SK-N-SH treated with all-trans-retinoic acid at 6 μM for 48 hours (cell line): ENCODE results near the gene PSMB7.

Experiments used
- ATAC-seq: fragments of 200-7000 bp; cut with Tn5 transposase; 3 replicates; pipeline ENCODE4 v1.9.1; 2020; ENCODE audit warnings: mild to moderate bottlenecking, moderate library complexity
- ARNTL ChIP-seq: fragments of 450-650 bp; formaldehyde crosslinking; IDR thresholded peaks from 2 replicates; pipeline ENCODE4 v1.5.0; 2020; ENCODE audit warnings: low read depth, mild to moderate bottlenecking, moderate library complexity, borderline replicate concordance
- CSDC2 ChIP-seq: fragments of 250-450 bp; sonication (Bioruptor Pico); IDR thresholded peaks from 2 replicates; pipeline ENCODE4 v1.5.0; 2020; ENCODE audit warnings: mild to moderate bottlenecking, moderate library complexity
- ESRRG ChIP-seq: fragments of 250-450 bp; sonication (Bioruptor Pico); IDR thresholded peaks from 2 replicates; pipeline ENCODE4 v1.6.1; 2021; ENCODE audit warnings: mild to moderate bottlenecking
- GLIS3 ChIP-seq: fragments of 250-450 bp; sonication (Bioruptor Pico); IDR thresholded peaks from 2 replicates; pipeline ENCODE4 v1.5.0; 2020; ENCODE audit warnings: mild to moderate bottlenecking, moderate library complexity
- ISL1 ChIP-seq: fragments of 250-450 bp; sonication (Bioruptor Pico); IDR thresholded peaks from 2 replicates; pipeline ENCODE4 v2.1.2; 2022; ENCODE audit warnings: mild to moderate bottlenecking, moderate library complexity
- OSR1 ChIP-seq: fragments of 250-450 bp; sonication (Bioruptor Pico); IDR thresholded peaks from 2 replicates; pipeline ENCODE4 v1.8.0; 2022; ENCODE audit warnings: moderate library complexity, mild to moderate bottlenecking, inconsistent platforms
- PPARA ChIP-seq: fragments of 250-450 bp; sonication (Bioruptor Pico); IDR thresholded peaks from 2 replicates; pipeline ENCODE4 v1.5.0; 2020; ENCODE audit warnings: mild to moderate bottlenecking, borderline replicate concordance
- RARB ChIP-seq: fragments of 250-450 bp; sonication (Bioruptor Pico); IDR thresholded peaks from 2 replicates; pipeline ENCODE4 v1.8.0; 2021; ENCODE audit warnings: mild to moderate bottlenecking, moderate library complexity
- TCF4 ChIP-seq: fragments of 250-450 bp; sonication (Bioruptor Pico); IDR thresholded peaks from 2 replicates; pipeline ENCODE4 v1.8.0; 2021; ENCODE audit warnings: mild to moderate bottlenecking, moderate library complexity, borderline replicate concordance
- TOX ChIP-seq: fragments of 250-450 bp; sonication (Bioruptor Pico); IDR thresholded peaks from 2 replicates; pipeline ENCODE4 v1.8.0; 2021; ENCODE audit warnings: mild to moderate bottlenecking, moderate library complexity, borderline replicate concordance
- ZC3H10 ChIP-seq: fragments of 250-450 bp; sonication (Bioruptor Pico); IDR thresholded peaks from 2 replicates; pipeline ENCODE4 v1.5.1; 2021; ENCODE audit warnings: mild to moderate bottlenecking, moderate library complexity
- ZFP30 ChIP-seq: fragments of 450-650 bp; formaldehyde crosslinking; IDR thresholded peaks from 2 replicates; pipeline ENCODE4 v1.5.0; 2022; ENCODE audit warnings: mild to moderate bottlenecking, moderate library complexity
- ZNF565 ChIP-seq: fragments of 450-650 bp; formaldehyde crosslinking; conservative IDR thresholded peaks from 2 replicates; pipeline ENCODE4 v1.5.0; 2020; ENCODE audit warnings: low read depth, mild to moderate bottlenecking, moderate library complexity
- ZNF8 ChIP-seq: fragments of 450-650 bp; formaldehyde crosslinking; IDR thresholded peaks from 2 replicates; pipeline ENCODE4 v1.5.0; 2020; ENCODE audit warnings: mild to moderate bottlenecking, moderate library complexity
- TF ChIP-seq, protein P1 (sequence below): fragments of 250-450 bp; sonication (Bioruptor Pico); IDR thresholded peaks from 2 replicates; pipeline ENCODE4 v1.5.1; 2021; ENCODE audit warnings: mild to moderate bottlenecking, moderate library complexity
- TF ChIP-seq, protein P2 (sequence below): fragments of 250-450 bp; sonication (Bioruptor Pico); IDR thresholded peaks from 2 replicates; pipeline ENCODE4 v1.5.0; 2020; ENCODE audit warnings: mild to moderate bottlenecking, moderate library complexity
- TF ChIP-seq, protein P3 (sequence below): fragments of 250-450 bp; sonication (Bioruptor Pico); IDR thresholded peaks from 2 replicates; pipeline ENCODE4 v1.5.1; 2020; ENCODE audit warnings: low read depth, mild to moderate bottlenecking, moderate library complexity

The PSMB7 gene

DNA sequence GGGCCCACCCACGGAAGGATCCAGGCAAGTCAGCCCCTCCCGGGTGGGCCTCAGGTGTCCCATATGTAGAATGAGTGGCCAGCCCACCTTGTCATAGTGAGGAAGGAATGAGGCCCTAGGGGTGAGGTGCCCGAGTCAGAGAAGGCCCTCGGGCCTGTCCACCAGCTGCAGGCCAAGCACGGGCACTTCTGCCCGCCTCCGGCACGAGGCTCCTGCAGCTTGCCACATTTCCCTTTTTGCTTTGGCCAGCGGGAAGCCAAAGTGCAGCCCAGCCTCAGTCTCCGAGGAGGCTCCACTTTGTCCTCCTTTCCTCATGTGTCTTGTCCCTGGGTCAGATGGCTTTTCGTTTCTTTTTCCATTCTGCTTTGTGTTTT is 72.9 kb downstream of the PSMB7 start:
- ATAC-seq = no peak
- TF ChIP-seq, protein P1, sequence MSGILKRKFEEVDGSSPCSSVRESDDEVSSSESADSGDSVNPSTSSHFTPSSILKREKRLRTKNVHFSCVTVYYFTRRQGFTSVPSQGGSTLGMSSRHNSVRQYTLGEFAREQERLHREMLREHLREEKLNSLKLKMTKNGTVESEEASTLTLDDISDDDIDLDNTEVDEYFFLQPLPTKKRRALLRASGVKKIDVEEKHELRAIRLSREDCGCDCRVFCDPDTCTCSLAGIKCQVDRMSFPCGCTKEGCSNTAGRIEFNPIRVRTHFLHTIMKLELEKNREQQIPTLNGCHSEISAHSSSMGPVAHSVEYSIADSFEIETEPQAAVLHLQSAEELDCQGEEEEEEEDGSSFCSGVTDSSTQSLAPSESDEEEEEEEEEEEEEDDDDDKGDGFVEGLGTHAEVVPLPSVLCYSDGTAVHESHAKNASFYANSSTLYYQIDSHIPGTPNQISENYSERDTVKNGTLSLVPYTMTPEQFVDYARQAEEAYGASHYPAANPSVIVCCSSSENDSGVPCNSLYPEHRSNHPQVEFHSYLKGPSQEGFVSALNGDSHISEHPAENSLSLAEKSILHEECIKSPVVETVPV = no peak
- TF ChIP-seq ESRRG (CRISPR knock-in tag) (no peak), OSR1 (CRISPR knock-in tag) (no peak), ZFP30 (CRISPR knock-in tag) (no peak), TCF4 (CRISPR knock-in tag) (no peak)
- TF ChIP-seq, all 23 proteins: peak for 0

DNA sequence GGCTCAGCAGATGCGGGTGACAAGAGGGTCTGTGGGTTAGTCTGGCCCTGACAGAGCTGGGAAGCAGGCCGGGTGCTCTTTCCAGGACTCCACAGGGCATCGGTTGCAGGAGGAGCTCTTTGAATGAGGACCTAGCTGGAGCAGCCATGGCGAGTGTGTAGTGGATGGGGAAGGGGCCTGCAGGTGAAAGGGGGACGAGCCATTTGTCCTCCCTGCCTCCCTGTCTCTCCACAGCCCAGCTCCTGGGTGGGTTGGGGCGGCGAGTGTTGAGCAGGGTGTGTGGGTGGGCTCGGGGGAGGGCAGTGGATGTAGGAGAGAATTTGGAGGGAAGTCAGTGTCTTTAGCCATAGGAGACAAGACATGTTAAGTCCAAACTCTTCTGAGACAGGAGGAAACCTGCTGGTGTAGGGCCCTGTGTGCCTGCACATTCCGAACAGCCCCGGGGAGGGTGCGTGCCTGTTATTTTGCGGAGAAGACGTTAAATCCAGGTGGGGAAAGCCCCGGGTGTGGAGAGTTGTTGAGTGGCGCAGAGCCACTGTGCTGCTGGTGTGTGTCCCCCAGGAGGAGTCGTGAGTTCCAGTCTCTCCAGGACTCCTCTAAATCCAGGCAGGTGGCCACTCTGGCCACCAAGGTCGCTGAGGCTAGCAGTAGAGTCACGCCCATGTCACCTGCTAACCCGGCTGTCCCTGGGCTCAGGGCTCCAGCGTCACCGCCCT is 73.6 kb downstream of the PSMB7 start:
- ATAC-seq = no peak
- no peak for TF ChIP-seq RARB
- TF ChIP-seq ESRRG (CRISPR knock-in tag) = no peak
- TF ChIP-seq, protein P2, sequence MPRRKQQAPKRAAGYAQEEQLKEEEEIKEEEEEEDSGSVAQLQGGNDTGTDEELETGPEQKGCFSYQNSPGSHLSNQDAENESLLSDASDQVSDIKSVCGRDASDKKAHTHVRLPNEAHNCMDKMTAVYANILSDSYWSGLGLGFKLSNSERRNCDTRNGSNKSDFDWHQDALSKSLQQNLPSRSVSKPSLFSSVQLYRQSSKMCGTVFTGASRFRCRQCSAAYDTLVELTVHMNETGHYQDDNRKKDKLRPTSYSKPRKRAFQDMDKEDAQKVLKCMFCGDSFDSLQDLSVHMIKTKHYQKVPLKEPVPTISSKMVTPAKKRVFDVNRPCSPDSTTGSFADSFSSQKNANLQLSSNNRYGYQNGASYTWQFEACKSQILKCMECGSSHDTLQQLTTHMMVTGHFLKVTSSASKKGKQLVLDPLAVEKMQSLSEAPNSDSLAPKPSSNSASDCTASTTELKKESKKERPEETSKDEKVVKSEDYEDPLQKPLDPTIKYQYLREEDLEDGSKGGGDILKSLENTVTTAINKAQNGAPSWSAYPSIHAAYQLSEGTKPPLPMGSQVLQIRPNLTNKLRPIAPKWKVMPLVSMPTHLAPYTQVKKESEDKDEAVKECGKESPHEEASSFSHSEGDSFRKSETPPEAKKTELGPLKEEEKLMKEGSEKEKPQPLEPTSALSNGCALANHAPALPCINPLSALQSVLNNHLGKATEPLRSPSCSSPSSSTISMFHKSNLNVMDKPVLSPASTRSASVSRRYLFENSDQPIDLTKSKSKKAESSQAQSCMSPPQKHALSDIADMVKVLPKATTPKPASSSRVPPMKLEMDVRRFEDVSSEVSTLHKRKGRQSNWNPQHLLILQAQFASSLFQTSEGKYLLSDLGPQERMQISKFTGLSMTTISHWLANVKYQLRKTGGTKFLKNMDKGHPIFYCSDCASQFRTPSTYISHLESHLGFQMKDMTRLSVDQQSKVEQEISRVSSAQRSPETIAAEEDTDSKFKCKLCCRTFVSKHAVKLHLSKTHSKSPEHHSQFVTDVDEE (CRISPR knock-in tag) = no peak
- no peak for TF ChIP-seq TOX (CRISPR knock-in tag)
- TF ChIP-seq ISL1 (CRISPR knock-in tag) = no peak
- no peak for TF ChIP-seq ZNF565
- TF ChIP-seq TCF4 (CRISPR knock-in tag) = no peak
- TF ChIP-seq ARNTL (CRISPR knock-in tag) = no peak
- TF ChIP-seq, protein P3, sequence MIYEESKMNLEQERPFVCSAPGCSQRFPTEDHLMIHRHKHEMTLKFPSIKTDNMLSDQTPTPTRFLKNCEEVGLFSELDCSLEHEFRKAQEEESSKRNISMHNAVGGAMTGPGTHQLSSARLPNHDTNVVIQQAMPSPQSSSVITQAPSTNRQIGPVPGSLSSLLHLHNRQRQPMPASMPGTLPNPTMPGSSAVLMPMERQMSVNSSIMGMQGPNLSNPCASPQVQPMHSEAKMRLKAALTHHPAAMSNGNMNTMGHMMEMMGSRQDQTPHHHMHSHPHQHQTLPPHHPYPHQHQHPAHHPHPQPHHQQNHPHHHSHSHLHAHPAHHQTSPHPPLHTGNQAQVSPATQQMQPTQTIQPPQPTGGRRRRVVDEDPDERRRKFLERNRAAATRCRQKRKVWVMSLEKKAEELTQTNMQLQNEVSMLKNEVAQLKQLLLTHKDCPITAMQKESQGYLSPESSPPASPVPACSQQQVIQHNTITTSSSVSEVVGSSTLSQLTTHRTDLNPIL (CRISPR knock-in tag) = no peak

DNA sequence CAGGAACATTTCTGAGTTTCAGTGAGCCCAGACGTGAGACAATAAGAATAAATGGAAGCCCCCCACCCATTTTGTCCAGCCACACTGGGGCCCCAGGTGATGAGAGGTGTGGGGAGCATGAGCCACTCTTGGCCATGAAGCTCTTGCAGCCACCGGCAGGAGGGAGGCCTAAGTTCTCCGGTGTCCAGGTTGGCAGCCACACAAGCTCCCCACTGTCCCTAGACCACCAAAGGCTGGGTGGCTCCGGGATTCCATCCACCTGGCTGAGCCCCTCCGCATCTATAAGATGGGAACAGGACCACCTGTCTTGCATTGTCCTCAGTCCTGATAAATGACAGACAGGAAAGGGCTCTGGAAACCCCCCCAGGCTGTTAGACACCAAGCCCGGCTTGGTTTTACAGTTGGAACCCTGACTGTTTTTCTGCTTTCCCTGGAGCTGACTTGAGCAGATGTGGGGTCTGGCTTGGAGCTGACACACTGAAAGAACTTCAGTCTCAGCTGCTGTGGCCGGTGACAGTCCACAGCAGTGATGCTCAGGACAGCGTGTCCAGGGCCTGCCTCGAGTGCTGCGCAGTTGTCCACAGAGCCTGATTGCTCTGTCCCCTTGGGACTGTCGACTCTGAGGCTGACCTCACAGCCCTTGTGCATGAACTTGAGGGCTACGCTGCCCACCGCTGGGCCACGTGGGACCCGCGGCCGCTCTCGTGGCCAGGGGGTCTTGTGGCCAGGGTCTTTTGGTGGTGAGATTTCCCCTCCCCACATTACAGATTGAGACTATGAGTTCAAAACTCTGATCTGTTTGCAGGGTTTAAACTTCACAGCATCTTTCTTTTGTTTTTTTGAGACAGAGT is 74.8 kb downstream of the PSMB7 start:
- TF ChIP-seq, protein P2 (CRISPR knock-in tag) = no peak
- no peak for TF ChIP-seq GLIS3 (CRISPR knock-in tag)
- TF ChIP-seq, protein P1 = no peak
- no peak for TF ChIP-seq CSDC2 (CRISPR knock-in tag)
- TF ChIP-seq RARB = no peak
- no peak for TF ChIP-seq ZNF565
- TF ChIP-seq PPARA (CRISPR knock-in tag) = no peak
- no peak for TF ChIP-seq ARNTL (CRISPR knock-in tag)
- TF ChIP-seq, protein P3 (CRISPR knock-in tag) = no peak
- no peak for TF ChIP-seq ZFP30 (CRISPR knock-in tag)
- TF ChIP-seq ZNF8 (CRISPR knock-in tag) = no peak
- TF ChIP-seq ZC3H10 (CRISPR knock-in tag) = no peak
- no peak for ATAC-seq
